ENCODE measurements around the gene PUS1.

GRCh38 chr12:131984334-131984733, 55.3 kb downstream of the PUS1 start:
- TF ChIP-seq, protein P1, sequence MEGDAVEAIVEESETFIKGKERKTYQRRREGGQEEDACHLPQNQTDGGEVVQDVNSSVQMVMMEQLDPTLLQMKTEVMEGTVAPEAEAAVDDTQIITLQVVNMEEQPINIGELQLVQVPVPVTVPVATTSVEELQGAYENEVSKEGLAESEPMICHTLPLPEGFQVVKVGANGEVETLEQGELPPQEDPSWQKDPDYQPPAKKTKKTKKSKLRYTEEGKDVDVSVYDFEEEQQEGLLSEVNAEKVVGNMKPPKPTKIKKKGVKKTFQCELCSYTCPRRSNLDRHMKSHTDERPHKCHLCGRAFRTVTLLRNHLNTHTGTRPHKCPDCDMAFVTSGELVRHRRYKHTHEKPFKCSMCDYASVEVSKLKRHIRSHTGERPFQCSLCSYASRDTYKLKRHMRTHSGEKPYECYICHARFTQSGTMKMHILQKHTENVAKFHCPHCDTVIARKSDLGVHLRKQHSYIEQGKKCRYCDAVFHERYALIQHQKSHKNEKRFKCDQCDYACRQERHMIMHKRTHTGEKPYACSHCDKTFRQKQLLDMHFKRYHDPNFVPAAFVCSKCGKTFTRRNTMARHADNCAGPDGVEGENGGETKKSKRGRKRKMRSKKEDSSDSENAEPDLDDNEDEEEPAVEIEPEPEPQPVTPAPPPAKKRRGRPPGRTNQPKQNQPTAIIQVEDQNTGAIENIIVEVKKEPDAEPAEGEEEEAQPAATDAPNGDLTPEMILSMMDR (conservative IDR thresholded peaks at IDR 0.05; ENCODE audit: low read depth, low read length) = no peak
- TF ChIP-seq EZH2phosphoT487 (IDR thresholded peaks at IDR 0.05; ENCODE audit: borderline replicate concordance, low read length) = no peak
